Measurements from ENCODE around the gene MEIS2.
A peak's percentile ranks its signal among the peaks of the same experiment; 100 is the strongest.

Gene MEIS2

DNA sequence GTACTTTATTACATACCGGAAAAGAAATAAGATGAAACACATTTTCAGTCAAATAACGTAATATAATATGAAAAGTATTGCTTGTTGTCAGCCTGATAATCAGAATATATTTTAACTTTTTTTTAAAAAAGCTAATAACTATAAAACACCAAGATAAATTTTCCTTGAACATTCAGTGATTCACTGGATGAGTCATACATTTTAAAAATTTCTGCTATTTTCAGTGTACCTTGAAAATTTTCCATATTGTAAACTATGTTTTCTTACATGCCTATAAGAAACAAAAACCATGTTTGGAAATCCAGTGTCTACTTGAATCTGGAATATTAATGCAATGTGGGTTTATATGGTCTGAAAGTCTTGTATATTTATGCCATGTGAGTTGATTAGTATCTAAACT is 36.3 kb upstream of the MEIS2 start:
- no peak overlapping the region for H3K4me3 ChIP-seq (ENCODE audit: low read depth, low read length)
- no CpG with 5 or more reads among the region's 2 CpGs for WGBS (ENCODE audit: extremely low coverage, insufficient coverage, insufficient read length)

DNA sequence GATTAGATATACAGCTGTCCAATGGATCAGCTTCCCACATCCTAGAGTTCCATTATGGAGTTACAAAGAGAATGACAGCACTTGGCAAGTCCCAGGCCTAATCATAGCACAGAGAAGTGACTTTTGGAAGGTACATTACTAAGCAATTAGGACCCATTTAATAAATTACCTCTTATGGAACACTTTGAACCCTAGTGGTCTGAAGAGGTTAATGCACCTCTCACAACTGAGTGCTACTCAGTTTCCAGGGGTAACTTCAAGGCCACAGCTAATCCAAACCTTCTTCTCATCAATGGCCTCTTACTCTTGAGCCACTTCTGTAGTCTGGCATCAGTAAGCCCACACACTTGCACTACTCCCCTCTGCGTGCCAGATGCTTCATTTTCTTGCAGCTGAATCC is 34.9 kb upstream of the MEIS2 start:
- H3K23ac ChIP-seq (ENCODE audit: low read length), result no peak overlapping the region
- no peak overlapping the region for H3K14ac ChIP-seq (ENCODE audit: low read length)
- no peaks in the 10 kb centered on the region for H3K36me3 ChIP-seq (ENCODE audit: control insufficient read depth in 1 of 2, insufficient read depth in 2 of 2, low read length in 2 of 2)
- no peak overlapping the region for H3K27ac ChIP-seq (ENCODE audit: low read depth, low read length)
- H3K79me1 ChIP-seq (ENCODE audit: low read length), result no peaks in the 10 kb centered on the region
- no peak overlapping the region for H4K12ac ChIP-seq (ENCODE audit: low read depth, low read length)
- H2BK5ac ChIP-seq (ENCODE audit: low read depth, low read length, poor library complexity), result no peak overlapping the region
- peak overlapping the region; percentile 24 for H3K9ac ChIP-seq (ENCODE audit: low read length)
- H3K9me3 ChIP-seq (ENCODE audit: insufficient read depth, low read depth, low read length), result no peaks in the 10 kb centered on the region
- no peaks in the 10 kb centered on the region for H3K27me3 ChIP-seq (ENCODE audit: insufficient read depth, low read length)
- no peaks in the 10 kb centered on the region for H3K4me1 ChIP-seq (ENCODE audit: control insufficient read depth in 1 of 2, insufficient read depth in 2 of 2, low read length in 2 of 2)
- H4K91ac ChIP-seq (ENCODE audit: low read depth, low read length), result no peak overlapping the region
- H3K18ac ChIP-seq (ENCODE audit: low read length), result no peak overlapping the region
- no peak overlapping the region for H2BK120ac ChIP-seq (ENCODE audit: insufficient read depth, low read length, poor library complexity)
- DNase-seq, result peak in 1 of 2 donors; percentile 26
- H2BK12ac ChIP-seq (ENCODE audit: low read length), result no peak overlapping the region
- WGBS (ENCODE audit: extremely low coverage, insufficient coverage, insufficient read length), result no CpG with 5 or more reads among the region's 1 CpG
- no peak overlapping the region for H2AK5ac ChIP-seq (ENCODE audit: low read length)
- H3K4me2 ChIP-seq (ENCODE audit: low read length), result no peak overlapping the region
- no peaks in the 10 kb centered on the region for H3K79me2 ChIP-seq (ENCODE audit: control insufficient read depth, insufficient read depth, low read length, poor library complexity)
- no peak overlapping the region for H4K8ac ChIP-seq (ENCODE audit: low read depth, low read length)
- no peak overlapping the region for H3K4ac ChIP-seq (ENCODE audit: low read depth, low read length)
- no peak overlapping the region for H3K4me3 ChIP-seq (ENCODE audit: low read depth, low read length)
- no peak overlapping the region for H2AFZ ChIP-seq (ENCODE audit: insufficient read depth, low read length, poor library complexity)

More for the DNA sequence above, 36.3 kb upstream of the MEIS2 start:
- no peak overlapping the region for H2AK5ac ChIP-seq (ENCODE audit: low read length)
- H3K9ac ChIP-seq (ENCODE audit: low read length), result no peak overlapping the region
- no peak overlapping the region for H2AFZ ChIP-seq (ENCODE audit: insufficient read depth, low read length, poor library complexity)
- no peak overlapping the region for H3K18ac ChIP-seq (ENCODE audit: low read length)
- H3K9me3 ChIP-seq (ENCODE audit: insufficient read depth, low read depth, low read length), result no peaks in the 10 kb centered on the region
- no peaks in the 10 kb centered on the region for H3K79me2 ChIP-seq (ENCODE audit: control insufficient read depth, insufficient read depth, low read length, poor library complexity)
- no peak overlapping the region for H3K14ac ChIP-seq (ENCODE audit: low read length)
- H2BK120ac ChIP-seq (ENCODE audit: insufficient read depth, low read length, poor library complexity), result no peak overlapping the region
- H3K23ac ChIP-seq (ENCODE audit: low read length), result no peak overlapping the region
- no peak overlapping the region for H4K8ac ChIP-seq (ENCODE audit: low read depth, low read length)
- H3K4ac ChIP-seq (ENCODE audit: low read depth, low read length), result no peak overlapping the region
- H3K79me1 ChIP-seq (ENCODE audit: low read length), result no peaks in the 10 kb centered on the region
- no peak for DNase-seq
- no peak overlapping the region for H4K91ac ChIP-seq (ENCODE audit: low read depth, low read length)
- H2BK12ac ChIP-seq (ENCODE audit: low read length), result no peak overlapping the region
- no peak overlapping the region for H3K4me2 ChIP-seq (ENCODE audit: low read length)
- no peak overlapping the region for H3K27ac ChIP-seq (ENCODE audit: low read depth, low read length)
- no peaks in the 10 kb centered on the region for H3K27me3 ChIP-seq (ENCODE audit: insufficient read depth, low read length)
- no peaks in the 10 kb centered on the region for H3K4me1 ChIP-seq (ENCODE audit: control insufficient read depth in 1 of 2, insufficient read depth in 2 of 2, low read length in 2 of 2)
- no peak overlapping the region for H2BK5ac ChIP-seq (ENCODE audit: low read depth, low read length, poor library complexity)
- H3K36me3 ChIP-seq (ENCODE audit: control insufficient read depth in 1 of 2, insufficient read depth in 2 of 2, low read length in 2 of 2), result no peaks in the 10 kb centered on the region
- no peak overlapping the region for H4K12ac ChIP-seq (ENCODE audit: low read depth, low read length)

DNA sequence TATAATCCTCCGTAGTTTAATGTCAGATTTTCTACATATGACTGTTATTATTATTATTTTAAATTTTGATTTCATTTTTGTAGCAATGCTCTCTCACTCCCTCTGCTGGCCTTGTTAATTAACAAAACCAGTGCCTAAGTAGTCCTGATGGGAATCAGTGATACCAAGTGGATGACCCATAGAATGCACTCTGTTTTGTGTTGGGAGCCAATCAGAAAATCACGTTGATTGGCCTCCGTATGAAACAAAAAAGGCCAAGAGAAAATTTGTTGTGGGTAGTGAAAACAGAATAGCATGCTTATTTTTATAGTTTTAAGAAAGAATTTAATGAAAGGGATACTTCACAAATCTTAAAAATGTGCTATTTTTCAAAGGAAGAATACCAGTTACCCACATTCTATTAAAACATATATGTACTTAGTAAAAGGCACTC is 34.4 kb upstream of the MEIS2 start:
- H3K9me3 ChIP-seq (ENCODE audit: insufficient read depth, low read depth, low read length), result no peaks in the 10 kb centered on the region
- H3K27ac ChIP-seq (ENCODE audit: low read depth, low read length), result no peak overlapping the region
- no peaks in the 10 kb centered on the region for H3K79me1 ChIP-seq (ENCODE audit: low read length)
- DNase-seq, result peak in 1 of 2 donors; percentile 62
- no CpG with 5 or more reads among the region's 3 CpGs for WGBS (ENCODE audit: extremely low coverage, insufficient coverage, insufficient read length)
- H3K23ac ChIP-seq (ENCODE audit: low read length), result no peak overlapping the region
- no peak overlapping the region for H3K4me2 ChIP-seq (ENCODE audit: low read length)
- H3K36me3 ChIP-seq (ENCODE audit: control insufficient read depth in 1 of 2, insufficient read depth in 2 of 2, low read length in 2 of 2), result no peaks in the 10 kb centered on the region
- no peaks in the 10 kb centered on the region for H3K4me1 ChIP-seq (ENCODE audit: control insufficient read depth in 1 of 2, insufficient read depth in 2 of 2, low read length in 2 of 2)
- H3K14ac ChIP-seq (ENCODE audit: low read length), result no peak overlapping the region
- H2AK5ac ChIP-seq (ENCODE audit: low read length), result no peak overlapping the region
- no peak overlapping the region for H4K12ac ChIP-seq (ENCODE audit: low read depth, low read length)
- H2BK12ac ChIP-seq (ENCODE audit: low read length), result no peak overlapping the region
- H2AFZ ChIP-seq (ENCODE audit: insufficient read depth, low read length, poor library complexity), result no peak overlapping the region
- H3K18ac ChIP-seq (ENCODE audit: low read length), result no peak overlapping the region
- no peak overlapping the region for H2BK5ac ChIP-seq (ENCODE audit: low read depth, low read length, poor library complexity)
- H4K8ac ChIP-seq (ENCODE audit: low read depth, low read length), result no peak overlapping the region
- no peak overlapping the region for H3K9ac ChIP-seq (ENCODE audit: low read length)
- H3K27me3 ChIP-seq (ENCODE audit: insufficient read depth, low read length), result no peaks in the 10 kb centered on the region
- H4K91ac ChIP-seq (ENCODE audit: low read depth, low read length), result no peak overlapping the region
- no peak overlapping the region for H3K4ac ChIP-seq (ENCODE audit: low read depth, low read length)
- no peak overlapping the region for H2BK120ac ChIP-seq (ENCODE audit: insufficient read depth, low read length, poor library complexity)
- no peak overlapping the region for H3K4me3 ChIP-seq (ENCODE audit: low read depth, low read length)
- H3K79me2 ChIP-seq (ENCODE audit: control insufficient read depth, insufficient read depth, low read length, poor library complexity), result no peaks in the 10 kb centered on the region

DNA sequence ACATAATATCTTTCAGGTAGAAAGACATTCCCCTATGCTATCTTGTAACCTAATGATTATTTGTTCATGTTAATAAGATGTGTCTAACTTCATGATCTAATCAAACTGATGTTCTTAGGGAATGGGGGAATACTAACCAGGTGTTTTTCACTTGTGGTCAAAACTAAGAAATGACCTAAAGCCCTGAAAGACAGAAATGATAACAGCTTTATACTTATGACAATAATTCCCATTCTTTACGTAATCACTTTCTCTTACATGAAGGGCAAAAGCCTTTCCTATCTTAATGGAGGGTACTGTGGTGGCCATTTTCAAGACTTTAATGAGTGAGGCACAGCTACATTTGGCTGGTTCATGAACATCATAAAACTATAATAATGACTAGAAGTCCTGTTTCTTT is 33.9 kb upstream of the MEIS2 start:
- H3K18ac ChIP-seq (ENCODE audit: low read length), result no peak overlapping the region
- H2AK5ac ChIP-seq (ENCODE audit: low read length), result no peak overlapping the region
- no CpG with 5 or more reads among the region's 1 CpG for WGBS (ENCODE audit: extremely low coverage, insufficient coverage, insufficient read length)
- no peak overlapping the region for H3K4me3 ChIP-seq (ENCODE audit: low read depth, low read length)
- no peaks in the 10 kb centered on the region for H3K9me3 ChIP-seq (ENCODE audit: insufficient read depth, low read depth, low read length)
- no peak for DNase-seq
- H3K4me2 ChIP-seq (ENCODE audit: low read length), result no peak overlapping the region
- H2BK5ac ChIP-seq (ENCODE audit: low read depth, low read length, poor library complexity), result no peak overlapping the region
- no peaks in the 10 kb centered on the region for H3K27me3 ChIP-seq (ENCODE audit: insufficient read depth, low read length)
- H3K79me2 ChIP-seq (ENCODE audit: control insufficient read depth, insufficient read depth, low read length, poor library complexity), result no peaks in the 10 kb centered on the region
- no peak overlapping the region for H3K4ac ChIP-seq (ENCODE audit: low read depth, low read length)
- no peak overlapping the region for H3K9ac ChIP-seq (ENCODE audit: low read length)
- no peak overlapping the region for H3K23ac ChIP-seq (ENCODE audit: low read length)
- H4K91ac ChIP-seq (ENCODE audit: low read depth, low read length), result no peak overlapping the region
- H3K4me1 ChIP-seq (ENCODE audit: control insufficient read depth in 1 of 2, insufficient read depth in 2 of 2, low read length in 2 of 2), result no peaks in the 10 kb centered on the region
- no peak overlapping the region for H2AFZ ChIP-seq (ENCODE audit: insufficient read depth, low read length, poor library complexity)
- no peak overlapping the region for H2BK12ac ChIP-seq (ENCODE audit: low read length)
- H2BK120ac ChIP-seq (ENCODE audit: insufficient read depth, low read length, poor library complexity), result no peak overlapping the region
- H4K8ac ChIP-seq (ENCODE audit: low read depth, low read length), result no peak overlapping the region
- H3K79me1 ChIP-seq (ENCODE audit: low read length), result no peaks in the 10 kb centered on the region
- H3K36me3 ChIP-seq (ENCODE audit: control insufficient read depth in 1 of 2, insufficient read depth in 2 of 2, low read length in 2 of 2), result no peaks in the 10 kb centered on the region
- no peak overlapping the region for H4K12ac ChIP-seq (ENCODE audit: low read depth, low read length)
- H3K27ac ChIP-seq (ENCODE audit: low read depth, low read length), result no peak overlapping the region
- no peak overlapping the region for H3K14ac ChIP-seq (ENCODE audit: low read length)
